SK-N-SH treated with all-trans-retinoic acid at 6 μM for 48 hours (cell line): ENCODE results near the gene ZBTB7B.

ENCODE experiments used
- ATAC-seq: fragments of 200-7000 bp; cut with Tn5 transposase; 3 replicates; pipeline ENCODE4 v1.9.1; 2020; ENCODE audit warnings: mild to moderate bottlenecking, moderate library complexity
- ARNTL ChIP-seq: fragments of 450-650 bp; formaldehyde crosslinking; IDR thresholded peaks from 2 replicates; pipeline ENCODE4 v1.5.0; 2020; ENCODE audit warnings: low read depth, mild to moderate bottlenecking, moderate library complexity, borderline replicate concordance
- BACH2 ChIP-seq: fragments of 250-450 bp; sonication (Bioruptor Pico); IDR thresholded peaks from 2 replicates; pipeline ENCODE4 v1.9.0; 2021; ENCODE audit warnings: mild to moderate bottlenecking, borderline replicate concordance
- CSDC2 ChIP-seq: fragments of 250-450 bp; sonication (Bioruptor Pico); IDR thresholded peaks from 2 replicates; pipeline ENCODE4 v1.5.0; 2020; ENCODE audit warnings: mild to moderate bottlenecking, moderate library complexity
- ESRRG ChIP-seq: fragments of 250-450 bp; sonication (Bioruptor Pico); IDR thresholded peaks from 2 replicates; pipeline ENCODE4 v1.6.1; 2021; ENCODE audit warnings: mild to moderate bottlenecking
- GLIS3 ChIP-seq: fragments of 250-450 bp; sonication (Bioruptor Pico); IDR thresholded peaks from 2 replicates; pipeline ENCODE4 v1.5.0; 2020; ENCODE audit warnings: mild to moderate bottlenecking, moderate library complexity
- ISL1 ChIP-seq: fragments of 250-450 bp; sonication (Bioruptor Pico); IDR thresholded peaks from 2 replicates; pipeline ENCODE4 v2.1.2; 2022; ENCODE audit warnings: mild to moderate bottlenecking, moderate library complexity
- OSR1 ChIP-seq: fragments of 250-450 bp; sonication (Bioruptor Pico); IDR thresholded peaks from 2 replicates; pipeline ENCODE4 v1.8.0; 2022; ENCODE audit warnings: moderate library complexity, mild to moderate bottlenecking, inconsistent platforms
- PATZ1 ChIP-seq: fragments of 250-450 bp; sonication (Bioruptor Pico); IDR thresholded peaks from 2 replicates; pipeline ENCODE4 v1.8.0; 2020; ENCODE audit warnings: mild to moderate bottlenecking, moderate library complexity, borderline replicate concordance
- POU6F1 ChIP-seq: fragments of 250-450 bp; sonication (Bioruptor Pico); IDR thresholded peaks from 2 replicates; pipeline ENCODE4 v1.8.0; 2021; ENCODE audit warnings: low read depth, mild to moderate bottlenecking, moderate library complexity, borderline replicate concordance
- PPARA ChIP-seq: fragments of 250-450 bp; sonication (Bioruptor Pico); IDR thresholded peaks from 2 replicates; pipeline ENCODE4 v1.5.0; 2020; ENCODE audit warnings: mild to moderate bottlenecking, borderline replicate concordance
- RARB ChIP-seq: fragments of 250-450 bp; sonication (Bioruptor Pico); IDR thresholded peaks from 2 replicates; pipeline ENCODE4 v1.8.0; 2021; ENCODE audit warnings: mild to moderate bottlenecking, moderate library complexity
- SNAI2 ChIP-seq: fragments of 250-450 bp; sonication (Bioruptor Pico); IDR thresholded peaks from 2 replicates; pipeline ENCODE4 v1.5.0; 2020; ENCODE audit warnings: mild to moderate bottlenecking, moderate library complexity
- TOX ChIP-seq: fragments of 250-450 bp; sonication (Bioruptor Pico); IDR thresholded peaks from 2 replicates; pipeline ENCODE4 v1.8.0; 2021; ENCODE audit warnings: mild to moderate bottlenecking, moderate library complexity, borderline replicate concordance
- TSHZ2 ChIP-seq: fragments of 250-450 bp; sonication (Bioruptor Pico); IDR thresholded peaks from 2 replicates; pipeline ENCODE4 v1.5.0; 2020; ENCODE audit warnings: mild to moderate bottlenecking, moderate library complexity
- ZC3H10 ChIP-seq: fragments of 250-450 bp; sonication (Bioruptor Pico); IDR thresholded peaks from 2 replicates; pipeline ENCODE4 v1.5.1; 2021; ENCODE audit warnings: mild to moderate bottlenecking, moderate library complexity
- ZFP30 ChIP-seq: fragments of 450-650 bp; formaldehyde crosslinking; IDR thresholded peaks from 2 replicates; pipeline ENCODE4 v1.5.0; 2022; ENCODE audit warnings: mild to moderate bottlenecking, moderate library complexity
- ZNF565 ChIP-seq: fragments of 450-650 bp; formaldehyde crosslinking; conservative IDR thresholded peaks from 2 replicates; pipeline ENCODE4 v1.5.0; 2020; ENCODE audit warnings: low read depth, mild to moderate bottlenecking, moderate library complexity
- ZNF8 ChIP-seq: fragments of 450-650 bp; formaldehyde crosslinking; IDR thresholded peaks from 2 replicates; pipeline ENCODE4 v1.5.0; 2020; ENCODE audit warnings: mild to moderate bottlenecking, moderate library complexity
- TF ChIP-seq, protein P1 (sequence below): fragments of 250-450 bp; sonication (Bioruptor Pico); IDR thresholded peaks from 2 replicates; pipeline ENCODE4 v1.5.1; 2021; ENCODE audit warnings: mild to moderate bottlenecking, moderate library complexity
- TF ChIP-seq, protein P2 (sequence below): fragments of 250-450 bp; sonication (Bioruptor Pico); IDR thresholded peaks from 2 replicates; pipeline ENCODE4 v1.5.1; 2020; ENCODE audit warnings: low read depth, mild to moderate bottlenecking, moderate library complexity

The ZBTB7B gene

DNA sequence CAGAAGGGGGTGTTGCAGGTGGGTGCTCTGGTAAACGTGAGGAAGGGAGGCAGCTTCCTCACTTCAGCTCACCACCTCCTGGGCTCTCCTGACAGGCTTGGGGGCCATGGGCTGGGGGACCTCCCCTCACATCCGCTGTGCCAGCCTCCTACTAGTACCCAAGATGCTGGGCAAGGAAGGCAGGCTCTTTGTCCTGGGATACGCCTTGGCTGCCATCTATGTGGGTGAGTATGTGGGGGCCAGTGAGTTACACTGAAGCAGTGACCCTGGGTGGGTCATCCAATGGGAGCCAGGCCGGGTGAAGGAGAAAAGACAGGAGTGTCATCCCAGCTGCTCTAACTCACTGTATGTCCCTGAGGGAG, 36.7 kb downstream of the ZBTB7B start:
- no peak for ATAC-seq
- TF ChIP-seq ESRRG (CRISPR knock-in tag) (no peak), BACH2 (CRISPR knock-in tag) (no peak), TSHZ2 (no peak), PATZ1 (CRISPR knock-in tag) (no peak), CSDC2 (CRISPR knock-in tag) (no peak), ZC3H10 (CRISPR knock-in tag) (no peak), OSR1 (CRISPR knock-in tag) (no peak), TOX (CRISPR knock-in tag) (no peak), ZNF565 (CRISPR knock-in tag) (no peak), SNAI2 (CRISPR knock-in tag) (no peak), GLIS3 (CRISPR knock-in tag) (no peak), ARNTL (CRISPR knock-in tag) (no peak)
- TF ChIP-seq, all 23 proteins: peak for 0

GRCh38 chr1:155040358-155041093, 37.9 kb downstream of the ZBTB7B start:
- TF ChIP-seq RARB (no peak), ZNF565 (CRISPR knock-in tag) (no peak), ZNF8 (CRISPR knock-in tag) (no peak), POU6F1 (no peak), BACH2 (CRISPR knock-in tag) (no peak), ISL1 (CRISPR knock-in tag) (no peak), ZC3H10 (CRISPR knock-in tag) (no peak), PATZ1 (CRISPR knock-in tag) (no peak), ZFP30 (CRISPR knock-in tag) (no peak), GLIS3 (CRISPR knock-in tag) (no peak), CSDC2 (CRISPR knock-in tag) (no peak), ESRRG (CRISPR knock-in tag) (no peak), TOX (CRISPR knock-in tag) (no peak), ARNTL (CRISPR knock-in tag) (no peak), OSR1 (CRISPR knock-in tag) (no peak), PPARA (no peak)
- TF ChIP-seq, protein P1, sequence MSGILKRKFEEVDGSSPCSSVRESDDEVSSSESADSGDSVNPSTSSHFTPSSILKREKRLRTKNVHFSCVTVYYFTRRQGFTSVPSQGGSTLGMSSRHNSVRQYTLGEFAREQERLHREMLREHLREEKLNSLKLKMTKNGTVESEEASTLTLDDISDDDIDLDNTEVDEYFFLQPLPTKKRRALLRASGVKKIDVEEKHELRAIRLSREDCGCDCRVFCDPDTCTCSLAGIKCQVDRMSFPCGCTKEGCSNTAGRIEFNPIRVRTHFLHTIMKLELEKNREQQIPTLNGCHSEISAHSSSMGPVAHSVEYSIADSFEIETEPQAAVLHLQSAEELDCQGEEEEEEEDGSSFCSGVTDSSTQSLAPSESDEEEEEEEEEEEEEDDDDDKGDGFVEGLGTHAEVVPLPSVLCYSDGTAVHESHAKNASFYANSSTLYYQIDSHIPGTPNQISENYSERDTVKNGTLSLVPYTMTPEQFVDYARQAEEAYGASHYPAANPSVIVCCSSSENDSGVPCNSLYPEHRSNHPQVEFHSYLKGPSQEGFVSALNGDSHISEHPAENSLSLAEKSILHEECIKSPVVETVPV (CRISPR knock-in tag), result no peak
- TF ChIP-seq, protein P2, sequence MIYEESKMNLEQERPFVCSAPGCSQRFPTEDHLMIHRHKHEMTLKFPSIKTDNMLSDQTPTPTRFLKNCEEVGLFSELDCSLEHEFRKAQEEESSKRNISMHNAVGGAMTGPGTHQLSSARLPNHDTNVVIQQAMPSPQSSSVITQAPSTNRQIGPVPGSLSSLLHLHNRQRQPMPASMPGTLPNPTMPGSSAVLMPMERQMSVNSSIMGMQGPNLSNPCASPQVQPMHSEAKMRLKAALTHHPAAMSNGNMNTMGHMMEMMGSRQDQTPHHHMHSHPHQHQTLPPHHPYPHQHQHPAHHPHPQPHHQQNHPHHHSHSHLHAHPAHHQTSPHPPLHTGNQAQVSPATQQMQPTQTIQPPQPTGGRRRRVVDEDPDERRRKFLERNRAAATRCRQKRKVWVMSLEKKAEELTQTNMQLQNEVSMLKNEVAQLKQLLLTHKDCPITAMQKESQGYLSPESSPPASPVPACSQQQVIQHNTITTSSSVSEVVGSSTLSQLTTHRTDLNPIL (CRISPR knock-in tag), result no peak
- TF ChIP-seq, all 23 proteins: peak for 0
- no peak for ATAC-seq
